GM23338 (cell line): ENCODE results near the gene RGL1.

Source experiments
- CREB1 ChIP-seq: fragments of 250-450 bp; sonication (Bioruptor Pico); IDR thresholded peaks from 2 replicates; pipeline ENCODE4 v1.5.0; 2020; ENCODE audit warnings: low read depth, mild to moderate bottlenecking, moderate library complexity
- CTCF ChIP-seq, 2 experiments: fragments of 200-600 bp in 1 of 2; sonication (generic) in 1 of 2; conservative IDR thresholded peaks; 2 replicates each; pipeline versions ENCODE4 v1.5.1 to v1.6.1; 2016 to 2017; ENCODE audit warnings: antibody characterized with exemption in 2 of 2, low read depth in 2 of 2, mild to moderate bottlenecking in 2 of 2, moderate library complexity in 1 of 2
- EZH2 ChIP-seq: fragments of 200-600 bp; sonication (generic); IDR thresholded peaks from one replicate; pipeline ENCODE4 v1.8.0; 2017; ENCODE audit warnings: antibody characterized with exemption, mild to moderate bottlenecking, low read depth; ENCODE audit not compliant: unreplicated experiment
- EZH2phosphoT487 ChIP-seq: fragments of 200-600 bp; sonication (generic); IDR thresholded peaks from one replicate; pipeline ENCODE4 v1.8.1; 2018; ENCODE audit warnings: antibody characterized with exemption; ENCODE audit not compliant: unreplicated experiment
- JUNB ChIP-seq: IDR thresholded peaks from one replicate; pipeline ENCODE4 v1.6.1; 2016; ENCODE audit warnings: antibody characterized with exemption; ENCODE audit not compliant: unreplicated experiment
- POLR2AphosphoS5 ChIP-seq: IDR thresholded peaks from 2 replicates; pipeline ENCODE4 v1.6.1; 2016; ENCODE audit warnings: antibody characterized with exemption, low read depth
- REST ChIP-seq: IDR thresholded peaks from one replicate; pipeline ENCODE4 v1.6.1; 2018; ENCODE audit warnings: antibody characterized with exemption; ENCODE audit not compliant: unreplicated experiment
- STAT1 ChIP-seq: IDR thresholded peaks from one replicate; pipeline ENCODE4 v1.6.1; 2016; ENCODE audit warnings: antibody characterized with exemption; ENCODE audit not compliant: unreplicated experiment
- ZNF462 ChIP-seq: fragments of 250-450 bp; sonication (Bioruptor Pico); IDR thresholded peaks from 2 replicates; pipeline ENCODE4 v1.5.0; 2020; ENCODE audit warnings: mild to moderate bottlenecking, moderate library complexity

GRCh38 chr1:183778568-183779433 lies 26.1 kb upstream of the RGL1 start:
- TF ChIP-seq EZH2, result no peak
- no peak for TF ChIP-seq CTCF (conservative IDR thresholded peaks at IDR 0.05; ENCODE audit: low read depth in 2 of 2)
- TF ChIP-seq CREB1 (CRISPR knock-in tag), result no peak
- no peak for TF ChIP-seq REST
- TF ChIP-seq POLR2AphosphoS5, result no peak
- no peak for TF ChIP-seq EZH2phosphoT487
- no peak for TF ChIP-seq ZNF462 (CRISPR knock-in tag)
- no peak for TF ChIP-seq JUNB
- no peak for TF ChIP-seq STAT1
